Activated CD8-positive, alpha-beta T cell treated with anti-CD3 and anti-CD28 coated beads, Interleukin-2, amount 10 ng/mL, durations not matched to agents 7 days and 5 days (primary cell): ENCODE data around the gene MOB1A. TPM values are rescaled to one million over a fixed set of nuclear protein-coding genes. Genes with fewer than 3 reads are reported as not detected.

Experiments
- ATAC-seq: fragments of 150-1000 bp; cut with Tn5 transposase; one replicate; pipeline ENCODE4 v1.10.0; 2021; ENCODE audit warnings: moderate library complexity
- CTCF ChIA-PET: fragments of 350-600 bp; sonication (Branson Sonifier 250); formaldehyde crosslinking; loops from one replicate; lab custom pipeline; 2021; ENCODE audit warnings: antibody characterized with exemption; lab: Charles Lee
- POLR2A ChIA-PET: fragments of 350-600 bp; sonication (Branson Sonifier 250); formaldehyde crosslinking; loops from one replicate; lab custom pipeline; 2021; ENCODE audit warnings: antibody characterized with exemption; lab: Charles Lee
- DNase-seq: peaks from one replicate; pipeline ENCODE4 v3.0.0-alpha.2; 2020
- H3K27ac Mint-ChIP-seq: one replicate; pipeline ENCODE4 v1.8.0; 2021; ENCODE audit warnings: mild to moderate bottlenecking, mixed read lengths
- H3K27me3 Mint-ChIP-seq: one replicate; pipeline ENCODE4 v1.8.0; 2021; ENCODE audit warnings: low read depth, mixed read lengths
- H3K36me3 Mint-ChIP-seq: one replicate; pipeline ENCODE4 v1.8.0; 2021; ENCODE audit warnings: low read depth, mixed read lengths
- H3K4me1 Mint-ChIP-seq: one replicate; pipeline ENCODE4 v1.8.0; 2021; ENCODE audit warnings: low read depth, mixed read lengths
- H3K4me3 Mint-ChIP-seq: one replicate; pipeline ENCODE4 v1.8.0; 2021; ENCODE audit warnings: mild to moderate bottlenecking, mixed read lengths
- H3K9me3 Mint-ChIP-seq: one replicate; pipeline ENCODE4 v1.8.0; 2022; ENCODE audit warnings: mixed read lengths; ENCODE audit not compliant: insufficient read depth
- total RNA-seq, 2 experiments: library from RNA; stranded (reverse); gene quantifications; one replicate each; pipeline ENCODE4 v1.2.3, GENCODE V29; 2021

Gene MOB1A
- total RNA-seq, 2 experiments from 2014 or later, result 191 to 208 TPM

GRCh38 chr2:74149247-74149525 is 29.5 kb downstream of the MOB1A start:
- no peak for ATAC-seq
- no peaks in the 10 kb centered on the region for H3K27me3 Mint-ChIP-seq
- H3K4me1 Mint-ChIP-seq, result peaks cover 16% of the 10 kb centered on the region
- no peaks in the 10 kb centered on the region for H3K9me3 Mint-ChIP-seq
- CTCF ChIA-PET, result interaction anchor here (1.2 to 10.3 kb wide), 5 partner anchors 20 to 324 kb away, joined by 3 to 215 read pairs (median 14); partner anchors contain the start of genes MOB1A and STAMBP
- POLR2A ChIA-PET, result interaction anchor here (0.9 to 6.4 kb wide), 3 partner anchors 17 to 49 kb away, joined by 4 to 47 read pairs (median 22); partner anchors contain the start of genes MOB1A and MTHFD2
- no peak overlapping the region for H3K4me3 Mint-ChIP-seq
- DNase-seq, result no peak
- H3K27ac Mint-ChIP-seq, result no peak overlapping the region
- H3K36me3 Mint-ChIP-seq, result peaks cover 24% of the 10 kb centered on the region

- CTCF ChIA-PET, result interaction anchor here (0.7 to 10.3 kb wide), 17 partner anchors 8 to 324 kb away, joined by 3 to 215 read pairs (median 4); partner anchors contain the start of genes MOB1A and STAMBP
- H3K4me3 Mint-ChIP-seq, result no peak overlapping the region
- DNase-seq (no peak), ATAC-seq (no peak)
- H3K27me3 Mint-ChIP-seq, result no peaks in the 10 kb centered on the region
- no peaks in the 10 kb centered on the region for H3K9me3 Mint-ChIP-seq
- POLR2A ChIA-PET, result interaction anchor here (0.5 to 6.4 kb wide), 6 partner anchors 10 to 62 kb away, joined by 3 to 47 read pairs (median 6); partner anchors contain the start of genes MOB1A and MTHFD2
- peaks cover 15% of the 10 kb centered on the region for H3K4me1 Mint-ChIP-seq
- H3K27ac Mint-ChIP-seq, result no peak overlapping the region
- peaks cover 22% of the 10 kb centered on the region for H3K36me3 Mint-ChIP-seq
These were observed 30.0 kb downstream of the MOB1A start for GRCh38 chr2:74148457-74149246.

- peak; percentile 97 for ATAC-seq
- peaks cover 18% of the 10 kb centered on the region for H3K36me3 Mint-ChIP-seq
- ChIA-PET POLR2A (interaction anchor here (0.5 to 6.4 kb wide), 12 partner anchors 11 to 382 kb away, joined by 3 to 47 read pairs (median 3); partner anchors contain the start of genes AUP1, HTRA2, MOB1A and MTHFD2), CTCF (interaction anchor here (0.6 to 10.3 kb wide), 48 partner anchors 8 to 367 kb away, joined by 3 to 215 read pairs (median 4); partner anchors contain the start of genes MOB1A and STAMBP)
- H3K4me1 Mint-ChIP-seq, result peaks cover 9% of the 10 kb centered on the region
- H3K27ac Mint-ChIP-seq, result no peak within 1 kb of the TSS
- H3K27me3 Mint-ChIP-seq, result no peaks in the 10 kb centered on the region
- DNase-seq, result peak; percentile 88
- H3K4me3 Mint-ChIP-seq, result no peak within 1 kb of the TSS
- H3K9me3 Mint-ChIP-seq, result no peaks in the 10 kb centered on the region
These were observed 30.8 kb downstream of the MOB1A start, which contains the start of gene BOLA3 for GRCh38 chr2:74147727-74148456. Gene BOLA3, minus strand, starts transcription at chr2:74147912. Its CDS starts 38 bp downstream, at chr2:74147874.

GRCh38 chr2:74146929-74147726 is 31.6 kb downstream of the MOB1A start:
- CTCF ChIA-PET, result interaction anchor here (0.6 to 10.3 kb wide), 39 partner anchors 9 to 366 kb away, joined by 3 to 215 read pairs (median 4); partner anchors contain the start of genes MOB1A and STAMBP
- peak; percentile 38 for ATAC-seq
- H3K36me3 Mint-ChIP-seq, result peaks cover 19% of the 10 kb centered on the region
- no peak for DNase-seq
- no peaks in the 10 kb centered on the region for H3K9me3 Mint-ChIP-seq
- H3K4me1 Mint-ChIP-seq, result peaks cover 8% of the 10 kb centered on the region
- POLR2A ChIA-PET, result interaction anchor here (0.6 to 6.4 kb wide), 10 partner anchors 27 to 410 kb away, joined by 3 to 47 read pairs (median 4); partner anchors contain the start of genes AUP1, HTRA2, MOB1A and MTHFD2
- H3K27ac Mint-ChIP-seq, result no peak overlapping the region
- H3K27me3 Mint-ChIP-seq, result no peaks in the 10 kb centered on the region
- no peak overlapping the region for H3K4me3 Mint-ChIP-seq

GRCh38 chr2:74142340-74142739 is 36.3 kb downstream of the MOB1A start:
- ChIA-PET CTCF (interaction anchor here (1.2 to 1.3 kb wide), 2 partner anchors 22 to 318 kb away, joined by 3 to 6 read pairs; no protein-coding TSS in a partner anchor), POLR2A (no interaction called here)
- Mint-ChIP-seq H3K36me3 (peaks cover 18% of the 10 kb centered on the region), H3K4me1 (peaks cover 13% of the 10 kb centered on the region), H3K27ac (no peak overlapping the region), H3K9me3 (no peaks in the 10 kb centered on the region), H3K4me3 (no peak overlapping the region), H3K27me3 (no peaks in the 10 kb centered on the region)
- DNase-seq, result no peak
- no peak for ATAC-seq

- Mint-ChIP-seq H3K27me3 (no peaks in the 10 kb centered on the region), H3K4me1 (peaks cover 7% of the 10 kb centered on the region), H3K36me3 (peaks cover 28% of the 10 kb centered on the region), H3K27ac (no peak overlapping the region), H3K4me3 (no peak overlapping the region), H3K9me3 (no peaks in the 10 kb centered on the region)
- CTCF ChIA-PET, result interaction anchor here (0.8 to 1.2 kb wide), 3 partner anchors 9 to 12 kb away, joined by 3 to 7 read pairs (median 3); partner anchors contain the start of gene BOLA3
- no peak for DNase-seq
- ATAC-seq, result no peak
- POLR2A ChIA-PET, result interaction anchor here (1.0 kb wide), 1 partner anchor 18 kb away, joined by 3 read pairs; no protein-coding TSS in a partner anchor
These were observed 39.9 kb downstream of the MOB1A start for GRCh38 chr2:74138600-74139323.

- Mint-ChIP-seq H3K9me3 (no peaks in the 10 kb centered on the region), H3K4me3 (no peak overlapping the region), H3K27ac (no peak overlapping the region), H3K36me3 (peaks cover 32% of the 10 kb centered on the region), H3K27me3 (no peaks in the 10 kb centered on the region), H3K4me1 (peaks cover 5% of the 10 kb centered on the region)
- POLR2A ChIA-PET, result no interaction called here
- no peak for ATAC-seq
- CTCF ChIA-PET, result interaction anchor here (0.8 to 1.2 kb wide), 3 partner anchors 9 to 11 kb away, joined by 3 to 7 read pairs (median 3); partner anchors contain the start of gene BOLA3
- no peak for DNase-seq
These were observed 40.8 kb downstream of the MOB1A start for GRCh38 chr2:74137651-74138599.

GRCh38 chr2:74131901-74132300 is 46.8 kb downstream of the MOB1A start:
- DNase-seq, result no peak
- CTCF ChIA-PET, result interaction anchor here (0.9 to 1.4 kb wide), 3 partner anchors 15 to 305 kb away, joined by 3 to 4 read pairs (median 3); partner anchors contain the start of gene MOB1A
- peaks cover 4% of the 10 kb centered on the region for H3K27me3 Mint-ChIP-seq
- H3K9me3 Mint-ChIP-seq, result no peaks in the 10 kb centered on the region
- peaks cover 16% of the 10 kb centered on the region for H3K36me3 Mint-ChIP-seq
- H3K27ac Mint-ChIP-seq, result no peak overlapping the region
- peaks cover 4% of the 10 kb centered on the region for H3K4me1 Mint-ChIP-seq
- no peak overlapping the region for H3K4me3 Mint-ChIP-seq
- POLR2A ChIA-PET, result interaction anchor here (0.7 kb wide), 1 partner anchor 423 kb away, joined by 4 read pairs; no protein-coding TSS in a partner anchor
- no peak for ATAC-seq

GRCh38 chr2:74130211-74130995 is 48.3 kb downstream of the MOB1A start:
- no peak overlapping the region for H3K27ac Mint-ChIP-seq
- ATAC-seq, result peak; percentile 44
- POLR2A ChIA-PET, result no interaction called here

More at GRCh38 chr2:74130211-74130995, 48.3 kb downstream of the MOB1A start:
- Mint-ChIP-seq H3K4me3 (no peak overlapping the region), H3K4me1 (peaks cover 4% of the 10 kb centered on the region), H3K9me3 (no peaks in the 10 kb centered on the region), H3K27me3 (peaks cover 4% of the 10 kb centered on the region), H3K36me3 (peaks cover 14% of the 10 kb centered on the region)
- DNase-seq, result no peak
- CTCF ChIA-PET, result no interaction called here
